GM19397 (cell line): Measurements from ENCODE around the gene LDLRAD4.
"Not testable (repeated sequence)": the region's sequence is repeated elsewhere in the genome, so short reads cannot be mapped to it uniquely, and the experiment has no call there.

Experiments
- ATAC-seq: cut with Tn5 transposase; IDR thresholded peaks from one replicate; pipeline ENCODE4 v1.9.1; 2021; ENCODE audit warnings: mild to moderate bottlenecking, moderate library complexity; ENCODE audit not compliant: unreplicated experiment

The LDLRAD4 gene

GRCh38 chr18:13603304-13604019 lies 384.9 kb downstream of the LDLRAD4 start:
- no peak for ATAC-seq

GRCh38 chr18:13604786-13605185 lies 386.2 kb downstream of the LDLRAD4 start:
- no peak for ATAC-seq

GRCh38 chr18:13605477-13605876 lies 386.9 kb downstream of the LDLRAD4 start:
- ATAC-seq: no peak

- ATAC-seq: no peak
These were observed 387.3 kb downstream of the LDLRAD4 start for GRCh38 chr18:13605901-13606300.

- no peak for ATAC-seq
These were observed 388.2 kb downstream of the LDLRAD4 start for GRCh38 chr18:13606604-13607254.

- not testable (repeated sequence) for ATAC-seq
These were observed 389.5 kb downstream of the LDLRAD4 start for GRCh38 chr18:13608024-13608562.

GRCh38 chr18:13608791-13609532 lies 390.4 kb downstream of the LDLRAD4 start:
- ATAC-seq: no peak

GRCh38 chr18:13610555-13611141 lies 392.1 kb downstream of the LDLRAD4 start:
- no peak for ATAC-seq

GRCh38 chr18:13611142-13611600 lies 392.6 kb downstream of the LDLRAD4 start:
- no peak for ATAC-seq

- ATAC-seq: peak; percentile 11
These were observed 393.1 kb downstream of the LDLRAD4 start for GRCh38 chr18:13611601-13612195.

GRCh38 chr18:13612196-13612997 lies 393.8 kb downstream of the LDLRAD4 start:
- peak; percentile 70 for ATAC-seq

- ATAC-seq: no peak
These were observed 394.5 kb downstream of the LDLRAD4 start for GRCh38 chr18:13613099-13613498.

GRCh38 chr18:13613591-13614501 lies 395.3 kb downstream of the LDLRAD4 start:
- no peak for ATAC-seq

- no peak for ATAC-seq
These were observed 396.2 kb downstream of the LDLRAD4 start for GRCh38 chr18:13614641-13615288.

- no peak for ATAC-seq
These were observed 396.9 kb downstream of the LDLRAD4 start for GRCh38 chr18:13615432-13615861.

- no peak for ATAC-seq
These were observed 397.5 kb downstream of the LDLRAD4 start for GRCh38 chr18:13616041-13616440.

- no peak for ATAC-seq
These were observed 398.0 kb downstream of the LDLRAD4 start for GRCh38 chr18:13616525-13617035.
